HTR-8/SVneo (cell line): ENCODE results near the gene APBA1.

ENCODE experiments used
- DNase-seq: peaks from one replicate; pipeline ENCODE4 v3.0.0; 2011; ENCODE audit warnings: low spot score, mixed read lengths; ENCODE audit not compliant: insufficient read length
- FAIRE-seq: peaks from 2 replicates; lab custom pipeline; 2011; peaks lifted over from hg19 to GRCh38; lab: Jason Lieb, UNC

APBA1 gene

DNA sequence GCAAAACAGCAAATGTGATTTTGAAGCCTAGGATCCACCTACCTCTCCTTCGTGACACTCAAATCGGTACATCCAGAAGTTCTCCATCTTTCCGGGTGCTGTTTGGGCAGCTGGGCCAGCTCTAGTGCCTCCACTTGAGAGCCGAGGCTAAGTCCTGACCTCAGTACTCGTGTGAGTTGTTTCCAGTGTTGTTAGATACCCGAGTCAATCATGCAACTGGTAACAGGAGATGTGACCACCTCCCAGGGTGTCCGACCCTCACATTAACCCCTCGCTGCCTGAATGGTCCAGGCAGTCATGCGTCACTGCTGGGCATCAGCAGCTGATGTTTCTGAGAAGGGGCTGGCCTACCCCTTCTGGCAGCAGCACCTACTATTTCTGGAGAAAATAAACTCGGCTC is 176.9 kb downstream of the APBA1 start:
- DNase-seq, result no peak
- no peak for FAIRE-seq

DNA sequence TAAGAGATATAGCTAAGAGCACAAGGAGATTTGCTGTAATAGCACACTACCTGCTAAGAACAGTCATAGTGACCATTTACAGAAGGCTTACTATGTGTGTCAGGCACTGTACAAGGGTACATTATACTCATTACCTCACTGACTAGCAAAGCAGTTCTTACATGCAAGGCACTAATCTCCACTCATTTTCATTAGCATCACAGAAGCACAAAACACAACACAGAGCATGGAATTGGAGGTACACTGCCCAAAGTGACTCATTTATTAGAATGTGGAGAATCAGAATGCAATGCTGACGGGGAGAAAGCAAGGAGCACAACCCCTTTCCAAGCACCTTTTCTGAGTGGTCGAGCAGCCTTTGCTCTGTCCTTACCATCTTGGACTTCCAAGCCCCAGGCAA is 177.4 kb downstream of the APBA1 start:
- no peak for FAIRE-seq
- DNase-seq, result no peak

DNA sequence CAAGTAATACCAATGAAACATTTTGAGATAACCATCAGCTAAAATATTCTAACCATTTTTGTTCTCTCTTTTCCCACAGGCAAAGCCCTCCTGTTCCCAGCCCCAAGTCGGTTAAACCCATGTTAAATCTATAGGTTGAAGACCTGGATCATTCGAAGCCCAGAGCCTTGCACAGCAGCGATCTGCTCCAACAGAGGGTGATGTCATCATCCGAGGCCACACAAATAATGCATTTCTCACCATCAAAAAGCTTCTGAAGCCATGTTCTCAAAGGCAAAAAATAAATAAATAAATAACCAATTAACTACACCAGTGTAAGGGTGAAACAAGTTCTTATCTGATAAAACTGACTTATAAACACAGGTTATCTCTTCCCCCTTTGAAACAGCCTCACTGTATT is 178.0 kb downstream of the APBA1 start:
- no peak for FAIRE-seq

DNA sequence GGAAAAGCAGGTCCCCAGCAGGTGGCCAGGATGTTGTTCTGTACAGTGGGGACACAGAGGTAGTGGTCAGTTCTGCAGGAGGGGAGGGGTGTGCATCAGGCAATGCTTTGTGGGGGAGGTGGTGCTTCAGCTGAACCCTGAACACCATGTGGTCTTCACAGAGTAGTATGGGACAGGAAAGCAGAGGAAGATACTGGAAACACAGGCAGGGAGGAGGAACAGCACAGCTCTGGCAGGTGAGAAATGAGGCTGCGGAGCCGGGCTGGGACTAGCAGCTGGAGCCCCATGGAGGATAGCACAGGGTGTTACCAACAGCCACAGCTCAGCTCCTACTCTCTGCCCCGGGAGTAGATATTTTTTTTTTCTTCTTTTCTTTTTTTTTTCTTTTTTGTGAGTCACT is 185.7 kb downstream of the APBA1 start:
- DNase-seq (no peak), FAIRE-seq (no peak)

More for the DNA sequence above, 178.0 kb downstream of the APBA1 start:
- no peak for DNase-seq

DNA sequence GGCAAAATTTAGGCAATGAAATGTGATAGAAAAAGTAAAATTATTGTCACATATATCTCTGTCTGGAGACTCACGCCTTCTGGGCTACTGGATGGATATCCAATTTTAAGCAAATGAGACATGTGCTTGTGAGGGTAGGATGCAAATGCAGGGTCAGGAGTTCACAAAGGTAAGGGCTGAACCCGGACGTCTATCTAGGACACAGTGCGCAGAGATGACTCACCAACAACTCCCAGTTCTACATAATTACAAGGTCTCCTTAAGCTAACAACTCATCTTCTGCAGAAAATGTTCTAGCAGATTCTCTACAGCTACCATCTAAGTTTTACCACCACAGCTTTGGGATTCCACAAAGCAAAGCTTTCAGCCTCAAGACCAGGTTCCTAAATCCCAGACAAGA is 186.7 kb downstream of the APBA1 start:
- DNase-seq, result no peak
- no peak for FAIRE-seq

DNA sequence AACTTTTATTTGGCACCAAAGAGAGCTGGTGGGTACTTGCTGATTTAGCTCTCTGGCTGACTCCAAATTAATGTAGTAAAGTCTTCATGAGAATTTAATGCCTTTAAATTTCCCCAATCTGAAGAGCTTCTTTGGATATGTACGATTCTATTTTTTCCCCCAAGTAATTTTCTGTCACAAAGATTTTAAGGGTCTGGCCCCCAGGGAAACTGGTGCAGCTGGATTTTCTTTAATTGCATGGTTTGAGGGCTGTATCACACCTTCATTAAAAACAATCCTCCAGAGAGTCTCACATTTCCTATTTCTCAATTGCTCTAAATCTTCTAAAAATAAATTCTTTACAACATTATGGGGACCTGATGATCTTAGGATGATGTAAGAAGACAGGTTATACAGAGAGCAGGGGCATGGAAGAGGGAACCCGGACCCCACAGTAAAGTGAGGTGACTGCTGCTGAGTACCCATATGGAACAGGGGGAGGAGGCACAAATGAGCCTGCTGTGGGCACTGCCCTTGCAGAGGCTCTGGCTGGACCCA is 188.2 kb downstream of the APBA1 start:
- DNase-seq, result no peak
- no peak for FAIRE-seq

DNA sequence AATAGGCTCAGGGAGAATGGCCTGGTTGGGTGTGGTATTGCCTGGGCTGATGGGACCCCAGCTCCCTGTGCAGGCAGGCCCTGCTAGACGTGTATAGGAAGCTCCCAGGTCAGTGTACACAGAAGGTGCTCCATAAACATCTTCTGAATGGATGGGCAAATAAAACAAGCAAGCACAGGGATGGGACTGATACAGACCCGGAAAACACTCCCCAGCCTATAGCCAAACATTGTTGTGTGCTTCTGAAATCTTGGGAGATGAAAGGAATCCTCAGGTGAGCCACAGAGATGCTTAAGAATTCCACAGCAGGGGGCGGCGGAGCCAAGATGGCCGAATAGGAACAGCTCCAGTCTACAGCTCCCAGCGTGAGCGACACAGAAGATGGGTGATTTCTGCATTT is 195.4 kb downstream of the APBA1 start:
- FAIRE-seq, result no peak
- no peak for DNase-seq

DNA sequence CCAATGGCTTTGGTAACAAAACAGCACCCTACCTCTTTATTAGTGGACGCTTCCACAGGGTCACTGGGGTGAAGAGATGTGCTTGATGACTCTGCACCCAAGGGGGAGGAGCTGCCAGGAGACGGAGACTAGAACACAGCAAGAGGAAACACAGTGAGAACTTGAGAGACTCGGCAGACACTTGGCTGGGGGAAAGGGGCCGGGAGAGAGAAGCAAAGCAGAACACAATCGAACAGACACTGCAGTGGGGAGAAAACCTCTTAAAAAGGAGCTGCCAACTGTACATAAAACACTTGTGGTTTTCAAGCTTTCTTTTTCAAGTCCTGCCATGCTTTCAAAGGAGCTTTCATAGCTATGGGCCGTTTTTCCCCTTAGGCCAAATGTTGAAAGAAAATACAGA is 196.2 kb downstream of the APBA1 start:
- no peak for FAIRE-seq

DNA sequence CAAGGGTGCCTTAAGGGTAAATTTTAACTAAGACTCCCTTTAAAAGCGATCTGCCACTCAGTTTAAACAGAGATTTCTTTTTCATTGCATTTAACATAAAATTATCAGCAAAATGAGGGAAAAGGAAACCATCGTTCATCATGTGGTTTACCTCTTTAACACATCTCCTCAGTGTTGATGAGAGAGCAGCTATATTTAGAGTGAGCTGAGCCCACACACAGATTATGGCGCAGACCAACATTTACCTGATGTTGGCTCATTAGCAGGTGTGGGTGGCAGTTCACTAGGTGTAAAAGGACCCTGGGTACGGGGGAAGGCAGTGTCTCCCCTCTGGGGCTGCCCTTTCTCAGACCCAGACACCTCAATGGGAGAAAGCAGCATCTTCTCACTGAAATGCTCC is 197.3 kb downstream of the APBA1 start:
- FAIRE-seq (no peak), DNase-seq (no peak)

More for the DNA sequence above, 196.2 kb downstream of the APBA1 start:
- no peak for DNase-seq

DNA sequence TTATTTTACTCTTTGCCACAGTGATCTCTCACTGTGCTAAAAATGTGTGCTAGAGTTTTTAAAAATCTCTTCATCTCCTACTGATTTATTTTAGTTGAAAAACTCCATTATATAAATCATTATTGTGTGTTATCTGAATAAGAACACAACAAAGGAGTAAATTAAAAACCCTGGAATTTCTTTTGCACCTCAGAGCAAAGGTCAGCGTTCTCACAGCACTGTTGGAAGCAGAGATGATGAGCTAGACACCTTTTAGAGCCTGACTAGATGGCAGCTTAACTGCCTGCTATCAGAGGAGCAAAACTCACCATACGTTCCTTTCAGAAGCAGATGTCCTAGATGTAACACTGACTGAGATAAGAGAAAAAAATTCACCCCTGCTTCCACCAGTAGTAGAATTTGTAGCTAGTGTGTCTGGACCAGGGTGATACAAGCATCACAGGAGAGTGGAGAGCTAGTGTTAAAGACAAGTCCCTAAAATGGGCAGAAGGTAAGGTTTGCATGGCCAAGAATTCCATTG is 200.0 kb downstream of the APBA1 start:
- DNase-seq (no peak), FAIRE-seq (no peak)

DNA sequence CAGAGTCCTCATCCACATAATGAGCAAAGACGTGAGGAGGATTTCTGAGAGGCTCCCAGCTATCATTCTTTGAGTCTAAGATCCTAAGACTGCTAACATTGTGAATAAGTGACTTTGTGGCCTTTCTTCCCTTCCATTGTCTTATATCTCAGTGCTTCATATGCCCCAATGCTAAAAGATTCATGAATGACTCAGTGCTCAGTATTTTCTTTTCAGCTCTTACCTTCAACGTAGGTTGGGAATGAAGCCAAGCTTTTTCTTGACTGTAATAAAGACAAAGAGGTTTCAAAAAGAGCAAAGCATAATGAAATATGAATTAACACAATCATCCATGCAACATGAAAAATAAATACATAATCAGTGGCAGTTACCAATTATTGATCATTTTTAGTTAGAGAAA is 200.7 kb downstream of the APBA1 start:
- DNase-seq (no peak), FAIRE-seq (no peak)

DNA sequence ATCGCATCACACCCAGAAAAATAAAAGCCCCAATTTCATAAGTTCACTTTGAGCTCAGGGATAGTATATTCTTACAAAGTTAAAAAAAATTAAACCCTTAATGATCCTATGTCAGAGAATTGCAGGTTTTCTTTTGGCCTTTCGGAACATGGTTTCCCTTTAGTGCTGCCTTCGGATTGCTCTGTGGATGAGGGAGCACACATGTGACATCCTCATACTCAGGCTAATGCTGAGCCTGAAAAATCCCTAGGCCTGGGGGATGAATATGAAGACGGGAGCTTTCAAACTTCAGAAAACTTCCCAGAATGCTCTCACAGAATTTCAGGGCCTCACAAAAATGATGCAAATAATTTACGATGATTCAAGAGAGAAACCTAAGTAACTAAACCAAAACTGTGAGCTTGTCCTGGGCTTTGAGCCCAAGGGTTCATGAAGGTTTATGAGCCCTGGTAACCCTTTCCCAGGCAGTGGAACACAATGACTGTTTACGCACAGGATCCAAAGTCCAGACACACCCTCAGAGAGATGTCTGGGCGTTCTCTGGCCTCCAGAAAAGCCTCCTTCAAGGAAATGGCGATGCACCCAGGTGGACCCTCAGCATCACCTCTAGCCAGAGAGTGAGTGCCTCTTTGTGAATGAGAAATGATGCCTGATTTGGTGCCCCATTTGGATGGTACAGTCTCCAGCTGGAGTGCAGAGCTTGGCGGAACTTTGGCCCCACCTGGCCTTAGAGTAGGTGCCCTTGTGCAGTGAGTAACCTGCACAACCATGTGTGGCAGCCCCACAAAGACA is 201.8 kb downstream of the APBA1 start:
- no peak for DNase-seq
- FAIRE-seq, result no peak

DNA sequence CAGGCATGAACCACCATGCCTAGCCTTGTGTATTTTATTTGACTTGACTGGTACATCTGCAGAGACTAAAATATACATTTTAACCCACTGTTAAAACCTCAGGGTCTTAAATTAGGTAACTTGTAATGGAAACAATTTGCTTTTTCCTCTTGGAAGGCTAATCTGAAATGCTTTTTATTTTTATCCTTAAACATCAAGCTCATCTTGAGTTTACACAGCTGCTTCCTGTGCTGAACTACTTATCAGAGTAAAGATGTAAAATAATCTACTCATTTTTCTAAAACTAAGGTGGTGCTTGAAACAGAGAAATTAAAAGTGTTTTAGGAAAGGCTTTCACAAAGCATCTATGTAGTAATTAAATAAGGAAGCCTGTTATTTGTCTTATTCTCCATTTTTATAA is 203.0 kb downstream of the APBA1 start:
- DNase-seq (no peak), FAIRE-seq (no peak)

DNA sequence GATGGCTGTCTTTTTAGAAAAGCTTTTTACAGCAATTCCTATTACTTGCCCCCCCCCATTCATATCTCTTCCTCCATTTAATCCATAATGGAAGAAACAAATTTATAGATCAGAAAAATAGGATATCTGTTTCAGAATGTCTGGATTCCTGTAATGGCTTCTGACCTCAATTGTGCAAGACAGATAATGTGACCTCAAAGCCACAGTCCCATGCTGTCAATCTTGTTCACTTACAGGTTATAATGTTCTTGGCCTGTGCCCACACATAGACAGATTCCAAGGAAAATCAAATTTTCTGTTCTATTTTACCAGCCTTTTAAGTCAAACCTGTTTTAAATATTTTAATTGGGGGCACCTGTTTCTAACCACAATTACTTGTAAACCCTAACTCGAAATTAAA is 203.8 kb downstream of the APBA1 start:
- FAIRE-seq (no peak), DNase-seq (no peak)

DNA sequence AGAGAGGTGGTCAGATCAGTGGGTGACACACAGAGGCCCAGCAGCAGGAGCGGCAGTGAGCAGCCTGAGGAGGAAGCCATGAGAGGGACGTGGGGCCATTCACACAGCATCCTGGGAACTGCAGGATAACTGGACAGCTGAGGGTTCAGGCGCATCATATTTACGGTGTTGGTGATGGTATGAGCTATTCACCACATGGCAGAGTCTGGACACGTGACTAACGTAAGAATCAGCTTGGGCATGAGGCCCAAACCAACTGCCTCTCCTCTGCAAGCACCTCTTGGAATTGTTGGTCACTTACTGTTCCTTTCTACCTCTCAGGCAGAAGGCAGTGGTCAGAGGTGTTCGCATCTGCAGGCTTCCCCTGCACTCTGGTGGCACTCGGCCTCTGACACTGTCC is 206.0 kb downstream of the APBA1 start:
- no peak for FAIRE-seq

DNA sequence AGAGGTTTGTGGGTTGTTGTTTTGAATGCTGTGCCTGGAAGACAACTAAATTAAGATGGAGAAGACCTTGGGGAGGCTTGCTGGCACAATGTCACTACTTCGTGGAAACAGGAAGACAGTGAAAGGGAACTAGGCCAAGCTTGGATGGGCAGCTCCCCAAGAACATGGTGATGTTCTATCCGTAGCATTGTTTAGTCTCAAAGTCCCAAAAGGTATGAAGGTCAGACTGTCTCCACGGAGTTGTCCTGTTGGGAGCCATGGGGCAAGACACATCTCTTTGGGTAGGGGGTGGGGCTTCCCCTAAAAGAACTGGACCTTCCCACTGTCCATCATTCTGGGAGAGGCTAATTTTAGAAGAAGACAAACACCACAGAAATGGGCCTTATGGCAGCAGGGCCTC is 206.7 kb downstream of the APBA1 start:
- FAIRE-seq (no peak), DNase-seq (no peak)

More for the DNA sequence above, 206.0 kb downstream of the APBA1 start:
- DNase-seq, result no peak

DNA sequence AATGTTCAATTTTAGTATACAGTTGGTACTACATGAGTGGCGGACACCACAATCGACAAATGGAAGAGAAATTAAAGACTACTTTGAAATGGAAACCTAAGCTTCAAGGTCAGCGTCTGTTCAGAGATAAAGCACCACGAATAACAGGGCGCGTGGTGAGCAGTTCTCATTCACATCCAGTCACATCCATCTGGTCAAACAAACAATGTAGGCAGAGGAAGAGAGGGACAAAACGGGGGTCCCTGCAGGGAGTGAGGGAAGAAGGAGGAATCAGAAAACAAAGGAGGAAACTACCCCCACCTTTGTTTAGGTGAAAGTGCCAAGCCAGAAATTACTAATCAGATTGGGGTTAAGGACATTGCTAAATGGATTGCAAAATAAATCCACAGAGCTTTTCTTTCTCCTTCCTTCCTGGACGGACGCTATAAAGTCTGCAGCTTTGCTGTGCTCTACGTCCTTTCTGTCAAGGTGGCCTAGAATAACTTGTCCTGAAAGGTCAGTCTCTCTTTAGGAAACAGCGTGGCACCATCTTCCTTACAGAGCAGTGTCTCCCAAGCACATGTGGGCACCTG is 208.6 kb downstream of the APBA1 start:
- FAIRE-seq (no peak), DNase-seq (no peak)

DNA sequence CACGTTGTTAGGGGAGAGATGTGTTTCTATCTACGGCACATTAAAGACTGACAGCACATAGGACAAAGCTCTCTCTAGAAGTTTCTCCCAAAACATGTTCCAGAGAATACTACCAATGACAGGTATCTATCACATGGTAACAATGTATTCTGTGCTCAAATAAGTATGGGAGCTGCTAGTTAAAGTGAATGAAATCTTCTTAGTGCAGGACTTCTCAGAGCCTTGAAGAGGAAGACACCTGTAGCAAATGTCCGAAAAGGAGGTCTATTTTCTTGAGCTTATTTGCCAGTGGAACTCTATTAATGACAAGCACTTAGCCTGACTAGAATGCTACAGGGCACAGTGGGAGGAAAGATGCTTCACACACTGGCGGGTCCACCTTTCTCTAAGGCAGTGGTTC is 209.8 kb downstream of the APBA1 start:
- FAIRE-seq (no peak), DNase-seq (no peak)

DNA sequence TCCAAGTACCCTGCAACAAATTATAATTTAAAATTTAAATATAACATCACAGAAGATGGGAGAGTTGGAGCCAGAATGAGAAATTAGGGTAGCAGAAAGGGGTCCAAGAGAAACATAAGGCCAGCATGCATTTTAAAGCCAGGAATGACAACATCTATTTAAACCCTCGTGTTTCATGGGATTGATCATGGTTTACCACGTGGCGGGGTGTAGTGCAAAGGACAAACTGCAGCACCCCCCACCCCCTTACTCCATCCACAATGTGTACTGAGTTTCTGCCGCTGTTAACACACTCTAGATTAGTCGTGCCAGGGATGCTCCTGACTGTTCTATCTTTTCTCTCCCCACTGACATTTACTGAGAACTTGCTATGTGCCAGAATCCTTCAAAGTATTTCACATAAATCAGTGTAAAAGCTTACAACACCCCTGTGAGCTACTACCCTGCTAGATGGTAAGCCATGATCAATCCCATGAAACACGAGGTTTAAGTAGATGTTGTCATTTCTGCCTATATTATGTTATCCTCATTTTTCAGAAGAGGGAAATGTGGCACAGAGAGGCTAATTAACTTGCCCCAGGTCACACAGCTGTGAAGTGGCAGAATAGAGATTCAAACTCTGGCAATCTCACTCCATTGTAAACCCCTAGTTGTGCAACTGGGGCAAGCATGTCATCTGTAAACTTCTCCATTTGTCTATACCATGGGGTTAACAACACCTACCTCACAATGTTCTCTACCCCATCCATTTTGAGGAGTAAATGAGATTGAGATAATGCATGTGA is 210.9 kb downstream of the APBA1 start:
- FAIRE-seq (no peak), DNase-seq (no peak)

DNA sequence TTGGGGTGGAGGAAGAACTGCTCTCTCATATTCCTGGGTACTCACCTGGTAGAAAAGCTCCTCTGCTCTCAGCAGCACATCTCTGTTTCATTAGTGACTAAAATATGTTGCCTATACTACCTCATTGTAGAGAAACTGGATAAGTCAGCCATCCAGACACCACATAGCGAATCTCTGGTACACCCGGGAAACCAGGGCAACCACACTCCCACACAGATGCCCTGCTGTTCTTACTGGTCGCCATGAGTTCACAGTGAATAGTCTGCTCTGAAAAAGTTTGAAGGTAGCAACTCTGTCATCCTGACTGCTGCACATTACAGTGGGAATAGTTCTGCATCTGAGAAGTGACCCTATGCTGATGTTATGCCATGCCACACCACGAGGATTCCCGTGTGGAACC is 212.2 kb downstream of the APBA1 start:
- FAIRE-seq (no peak), DNase-seq (no peak)

DNA sequence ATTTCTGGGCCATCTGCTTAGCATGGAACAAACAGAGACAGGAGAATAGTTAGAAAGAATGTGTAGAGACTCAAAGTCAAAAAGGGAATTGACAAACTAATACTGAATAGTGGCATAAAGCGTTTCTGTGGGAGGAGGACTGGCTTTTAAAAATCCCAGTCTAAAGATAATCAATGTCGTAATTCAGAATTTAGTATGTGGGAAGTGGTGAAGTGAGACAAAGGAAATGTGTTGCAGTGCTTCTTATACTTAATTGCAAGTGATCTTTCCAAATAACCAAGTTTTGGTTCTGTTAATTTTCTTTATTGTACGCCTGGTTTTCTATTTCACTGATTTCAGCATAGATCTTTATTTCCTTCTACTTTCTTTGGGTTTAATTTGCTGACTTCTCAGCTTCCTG is 214.0 kb downstream of the APBA1 start:
- DNase-seq (no peak), FAIRE-seq (no peak)
